ENCODE measurements around the gene ITIH3. TPM values are rescaled to one million over a fixed set of nuclear protein-coding genes. Genes with fewer than 3 reads are reported as not detected.

ITIH3 gene
- polyA plus RNA-seq, 1 donor from 2014 or later: not detected

- no peak for TF ChIP-seq MXI1 (conservative IDR thresholded peaks at IDR 0.05; ENCODE audit: poor library complexity, severe bottlenecking)
- no peak for TF ChIP-seq TAF1 (IDR thresholded peaks at IDR 0.05; ENCODE audit: low read depth)
- no peak for TF ChIP-seq EZH2 (IDR thresholded peaks at IDR 0.05; ENCODE audit: borderline replicate concordance, insufficient read depth, low read length, poor library complexity, severe bottlenecking)
- TF ChIP-seq POLR2AphosphoS5 (IDR thresholded peaks at IDR 0.05): no peak
- no peak for TF ChIP-seq REST (IDR thresholded peaks at IDR 0.05; ENCODE audit: borderline replicate concordance)
- TF ChIP-seq RAD21 (conservative IDR thresholded peaks at IDR 0.05): no peak
- Histone ChIP-seq H3F3A (ENCODE audit: insufficient read depth, low read length, poor library complexity, severe bottlenecking) (no peaks in the 10 kb centered on the region), H3K9me2 (ENCODE audit: insufficient read depth, low read length) (no peaks in the 10 kb centered on the region), H3K4me3 (ENCODE audit: low read length) (no peak overlapping the region), H3K9ac (ENCODE audit: low read length) (no peak overlapping the region), H3K79me2 (replicated peaks; ENCODE audit: insufficient read depth, low read length) (no peaks in the 10 kb centered on the region), H3K27ac (ENCODE audit: low read length) (no peak overlapping the region), H3K36me3 (ENCODE audit: insufficient read depth, low read length) (no peaks in the 10 kb centered on the region), H4K20me1 (ENCODE audit: insufficient read depth) (no peaks in the 10 kb centered on the region), H3K27me3 (ENCODE audit: insufficient read depth, low read depth, low read length) (no peaks in the 10 kb centered on the region), H2AFZ (ENCODE audit: low read depth, low read length) (no peak overlapping the region), H3K9me3 (ENCODE audit: low read length) (no peaks in the 10 kb centered on the region), H3K4me2 (ENCODE audit: low read length) (no peak overlapping the region)
Observed at GRCh38 chr3:52793702-52794611, 639 bp upstream of the ITIH3 start.

- no peaks in the 10 kb centered on the region for H3F3A ChIP-seq (ENCODE audit: insufficient read depth, low read length, poor library complexity, severe bottlenecking)
- H3K9me3 ChIP-seq (ENCODE audit: low read length): no peaks in the 10 kb centered on the region
- H3K36me3 ChIP-seq (ENCODE audit: insufficient read depth, low read length): no peaks in the 10 kb centered on the region
- TF ChIP-seq SMC3 (conservative IDR thresholded peaks at IDR 0.05; ENCODE audit: poor library complexity) (no peak), REST (IDR thresholded peaks at IDR 0.05; ENCODE audit: borderline replicate concordance) (no peak), POLR2AphosphoS5 (IDR thresholded peaks at IDR 0.05) (no peak), CTCF (IDR thresholded peaks at IDR 0.05; ENCODE audit: poor library complexity, severe bottlenecking) (no peak), EP300 (conservative IDR thresholded peaks at IDR 0.05; ENCODE audit: poor library complexity, severe bottlenecking) (no peak), MXI1 (conservative IDR thresholded peaks at IDR 0.05; ENCODE audit: poor library complexity, severe bottlenecking) (no peak), RAD21 (conservative IDR thresholded peaks at IDR 0.05) (no peak), EZH2 (IDR thresholded peaks at IDR 0.05; ENCODE audit: borderline replicate concordance, insufficient read depth, low read length, poor library complexity, severe bottlenecking) (no peak), TAF1 (IDR thresholded peaks at IDR 0.05; ENCODE audit: low read depth) (no peak)
- H3K4me3 ChIP-seq (ENCODE audit: low read length): no peak overlapping the region
- H3K4me2 ChIP-seq (ENCODE audit: low read length): no peak overlapping the region
- H3K9me2 ChIP-seq (ENCODE audit: insufficient read depth, low read length): no peaks in the 10 kb centered on the region
- no peaks in the 10 kb centered on the region for H3K79me2 ChIP-seq (replicated peaks; ENCODE audit: insufficient read depth, low read length)
- H3K9ac ChIP-seq (ENCODE audit: low read length): no peak overlapping the region
- H3K27me3 ChIP-seq (ENCODE audit: insufficient read depth, low read depth, low read length): no peaks in the 10 kb centered on the region
- H3K27ac ChIP-seq (ENCODE audit: low read length): no peak overlapping the region
- no peaks in the 10 kb centered on the region for H4K20me1 ChIP-seq (ENCODE audit: insufficient read depth)
- no peak overlapping the region for H2AFZ ChIP-seq (ENCODE audit: low read depth, low read length)
Observed at GRCh38 chr3:52795298-52795900, 803 bp downstream of the ITIH3 start.

Data from neural cell (in vitro differentiated cells).